NCI-H82 treated with DMSO at 0.1 percent for 48 hours (cell line): ENCODE results near the gene ARRB1.
"Not testable (repeated sequence)": the region's sequence is repeated elsewhere in the genome, so short reads cannot be mapped to it uniquely, and the experiment has no call there.

Experiments
- DNase-seq: peaks from one replicate; lab custom pipeline; 2025; ENCODE audit not compliant: unreplicated experiment; lab: John Stamatoyannopoulos, UW

Gene ARRB1

DNA sequence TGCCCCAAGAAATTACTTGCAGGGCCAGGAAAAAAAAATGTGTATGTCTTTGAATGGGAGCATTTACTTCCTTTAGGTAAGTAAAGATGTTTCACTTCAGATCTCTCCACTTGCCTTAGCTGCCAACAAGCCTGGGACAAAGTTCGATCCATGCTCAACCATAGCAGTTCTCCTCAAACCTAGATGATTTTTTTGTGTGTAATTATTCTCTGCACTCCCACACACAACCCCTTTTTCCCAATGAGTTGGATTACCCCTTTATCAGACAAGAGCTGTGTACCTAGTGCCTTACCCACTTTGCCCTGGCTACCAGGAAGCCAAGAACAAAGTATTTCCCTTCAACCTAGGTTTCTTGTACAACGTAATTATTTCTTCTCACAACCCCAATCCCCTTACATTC lies 75.3 kb downstream of the ARRB1 start:
- DNase-seq: no peak

DNA sequence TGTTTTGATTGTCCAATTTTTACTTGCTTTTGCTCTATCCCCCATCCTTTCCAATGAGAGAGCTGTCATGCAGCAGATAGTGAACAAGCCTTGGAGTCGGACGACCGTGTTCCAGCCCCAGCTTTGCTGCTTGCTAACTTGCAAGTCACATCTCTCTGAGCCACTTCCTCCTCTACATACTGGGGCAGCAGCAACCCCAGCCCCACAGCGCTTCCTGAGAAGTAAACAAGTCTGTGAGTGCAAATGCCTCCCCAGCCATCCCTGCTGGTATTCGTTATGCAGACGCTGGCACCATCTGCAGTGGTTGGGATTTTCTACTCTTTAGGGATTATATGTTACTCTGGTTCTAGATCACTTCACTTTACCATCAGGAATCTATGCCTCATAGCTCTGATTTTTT lies 75.9 kb downstream of the ARRB1 start:
- DNase-seq: peak; percentile 45

DNA sequence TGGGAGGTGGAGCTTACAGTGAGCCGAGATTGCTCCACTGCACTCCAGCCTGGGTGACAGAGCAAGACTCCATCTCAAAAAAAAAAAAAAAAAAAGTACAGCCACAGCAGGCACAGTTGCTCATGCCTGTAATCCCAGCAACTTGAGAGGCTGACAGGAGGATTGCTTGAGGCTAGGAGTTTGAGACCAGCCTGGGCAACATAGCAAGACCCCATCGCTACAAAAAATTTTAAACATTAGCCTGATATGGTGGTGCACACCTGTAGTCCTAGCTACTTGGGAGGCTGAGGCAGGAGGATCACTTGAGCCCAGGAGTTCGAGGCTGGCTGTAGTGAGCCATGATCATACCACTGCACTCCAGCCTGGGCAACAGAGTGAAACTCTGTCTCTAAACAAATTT lies 76.7 kb downstream of the ARRB1 start:
- DNase-seq: not testable (repeated sequence)

DNA sequence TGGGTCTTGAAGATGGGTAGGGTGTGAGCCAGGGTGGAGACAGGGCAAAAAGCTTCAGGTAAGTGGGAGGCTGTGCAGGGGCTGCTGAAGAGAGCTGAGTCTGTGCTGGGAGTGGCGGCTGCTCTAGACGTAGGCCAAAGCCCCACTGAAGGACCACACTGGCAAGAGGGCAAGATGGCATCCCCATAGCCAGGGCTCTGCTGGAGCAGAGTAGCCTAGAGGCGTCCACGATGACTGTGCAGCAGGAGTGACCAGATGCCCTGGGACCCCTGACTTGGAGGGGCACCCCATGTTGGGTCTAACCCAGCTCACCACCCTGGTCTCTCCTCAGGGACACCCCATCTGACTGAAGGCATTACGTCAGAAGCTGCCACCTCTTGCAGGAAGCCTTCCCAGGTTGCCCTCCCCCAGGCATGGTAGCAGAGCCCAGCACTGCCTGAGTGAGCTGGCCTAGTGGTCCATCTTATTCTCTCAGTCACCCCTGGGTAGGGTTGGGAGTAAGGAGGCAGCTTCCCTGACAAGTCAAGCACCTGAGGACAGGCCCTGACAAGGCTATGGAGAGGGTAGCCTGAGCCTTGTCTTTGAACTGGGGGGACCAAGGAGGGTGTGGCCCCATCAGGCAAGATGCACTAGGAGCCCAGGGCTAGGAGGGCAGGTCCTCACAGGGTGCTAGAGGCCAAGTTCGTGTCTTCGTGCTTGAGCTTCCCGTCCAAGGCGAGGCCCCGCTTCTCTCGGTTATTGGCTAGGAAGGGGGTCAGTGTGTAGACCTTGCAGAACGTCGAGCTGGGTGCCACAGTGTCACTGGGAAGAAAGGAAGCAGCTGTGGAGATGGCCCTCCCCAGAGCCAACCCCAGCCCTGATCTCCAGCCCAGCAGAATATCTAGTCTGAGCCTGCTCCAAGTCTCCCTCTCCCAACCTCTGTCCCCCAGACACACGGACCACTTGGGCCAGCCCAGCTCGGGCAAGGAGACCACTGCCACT lies 77.8 kb downstream of the ARRB1 start:
- no peak for DNase-seq

DNA sequence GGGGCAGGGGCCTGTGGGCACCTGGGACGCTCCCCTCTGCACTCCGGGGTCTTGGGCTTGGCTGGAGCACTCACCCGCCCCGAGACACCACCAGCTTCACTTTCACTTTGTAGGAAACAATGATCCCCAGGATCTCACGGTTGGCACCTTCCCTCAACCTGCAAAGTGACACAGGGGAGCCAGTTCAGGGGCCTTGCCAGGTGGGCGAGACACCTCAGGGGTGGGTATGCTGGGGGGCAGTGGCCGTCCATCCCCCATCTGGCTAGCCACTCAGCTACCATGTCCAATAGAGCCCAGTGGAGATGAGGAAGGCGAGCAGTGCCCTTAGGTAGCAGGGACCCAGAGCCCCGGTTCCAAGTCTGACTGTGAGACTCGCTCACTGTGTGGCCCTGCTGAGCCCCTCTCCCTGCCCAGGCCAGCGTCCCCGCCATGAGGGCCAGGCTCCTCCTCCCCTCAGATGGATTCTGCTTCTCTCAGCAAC lies 78.6 kb downstream of the ARRB1 start:
- no peak for DNase-seq

DNA sequence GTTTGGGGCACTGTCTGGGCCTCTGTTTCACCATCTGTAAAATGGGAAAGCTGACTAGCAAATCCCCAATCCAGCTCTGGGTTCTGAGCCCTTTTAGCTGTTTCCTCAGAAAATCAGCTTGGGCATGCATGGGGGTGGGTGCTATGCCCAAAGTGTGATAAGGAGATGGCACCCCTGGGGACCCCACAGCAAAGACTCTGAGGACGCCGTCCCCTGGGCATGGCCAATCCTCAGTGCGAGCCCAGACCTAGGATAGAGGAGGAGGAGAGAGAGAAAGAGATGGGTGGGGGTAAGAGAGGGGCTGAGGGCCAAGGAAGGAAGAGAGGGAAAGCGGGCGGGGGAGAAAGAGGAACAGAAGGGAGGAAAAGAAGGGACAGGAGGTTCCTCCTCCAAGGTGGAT lies 79.1 kb downstream of the ARRB1 start:
- no peak for DNase-seq

DNA sequence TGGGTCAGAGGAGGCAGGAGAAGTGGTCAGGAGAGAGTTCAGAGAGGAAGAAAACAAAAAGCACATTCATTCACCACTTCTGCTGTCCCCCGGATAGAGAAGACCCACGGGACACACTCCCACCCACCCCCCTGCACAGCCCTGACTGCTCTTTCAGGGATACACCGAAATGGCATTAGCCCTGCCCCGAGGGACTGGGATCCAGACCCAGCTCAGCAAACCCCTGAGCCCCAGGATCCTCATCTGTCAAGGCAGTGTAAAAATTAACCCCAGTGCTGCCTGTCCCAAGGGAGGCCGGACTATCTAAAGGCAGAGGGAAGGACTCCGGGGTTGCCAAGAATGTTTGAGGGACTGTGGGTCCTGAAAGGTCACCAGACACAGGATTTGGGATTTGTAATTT lies 79.7 kb downstream of the ARRB1 start:
- no peak for DNase-seq

DNA sequence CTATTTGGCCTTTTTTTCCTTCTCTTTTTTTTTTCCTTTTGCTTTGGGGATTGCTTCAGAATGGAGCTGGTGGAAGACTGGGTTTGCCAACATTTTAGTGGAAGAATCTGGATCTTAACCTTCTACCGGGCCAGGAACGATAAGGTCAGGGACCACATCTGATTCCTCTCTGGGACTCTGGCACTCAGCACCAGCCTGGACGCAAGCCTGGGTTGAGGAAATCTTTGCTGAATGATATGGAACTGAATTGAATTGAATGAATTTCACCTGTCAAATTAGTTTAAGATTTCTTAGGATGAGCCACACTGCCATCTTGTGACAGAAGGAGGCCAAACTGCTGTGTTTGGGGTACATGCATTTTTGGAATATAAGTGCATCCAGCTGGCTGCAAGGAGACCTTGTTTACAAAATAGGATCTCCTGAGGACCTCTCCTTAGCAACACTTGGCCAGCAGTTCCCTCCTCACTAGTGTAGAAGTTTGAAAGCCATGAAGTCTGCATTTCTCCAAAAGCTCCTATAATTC lies 80.5 kb downstream of the ARRB1 start:
- DNase-seq: no peak

DNA sequence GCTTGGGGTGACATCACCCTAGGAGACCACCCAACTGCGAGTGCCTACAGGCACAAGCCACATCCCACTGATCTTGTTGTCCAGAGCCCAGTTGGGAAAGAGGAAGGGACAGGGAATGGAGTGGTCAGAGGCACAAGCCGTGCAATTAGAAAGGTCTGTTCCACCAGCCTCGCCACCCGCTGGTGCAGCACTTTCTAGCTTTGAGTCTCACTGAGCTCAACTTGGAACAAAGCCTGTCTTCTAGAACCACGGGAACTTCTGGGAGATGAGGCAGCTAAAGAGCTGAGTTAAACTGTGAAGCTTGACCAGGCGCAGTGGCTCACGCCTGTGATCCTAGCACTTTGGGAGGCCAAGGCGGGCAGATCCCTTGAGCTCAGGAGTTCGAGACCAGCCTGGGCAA lies 81.6 kb downstream of the ARRB1 start:
- DNase-seq: no peak

DNA sequence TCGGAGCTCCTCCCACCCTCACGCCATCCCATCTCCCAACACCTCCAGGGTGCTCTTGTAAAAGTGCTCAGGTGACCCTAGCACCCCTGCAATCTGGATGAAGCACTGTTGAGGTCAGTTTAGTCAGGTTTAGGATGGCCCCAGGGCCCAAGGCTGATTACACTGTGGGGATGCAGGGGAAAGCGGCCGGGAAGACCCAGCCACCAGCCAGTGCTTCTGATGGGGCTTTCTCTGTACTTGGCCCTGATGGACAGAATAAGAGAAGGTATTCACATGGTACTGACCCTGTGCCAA lies 82.1 kb downstream of the ARRB1 start:
- DNase-seq: no peak

DNA sequence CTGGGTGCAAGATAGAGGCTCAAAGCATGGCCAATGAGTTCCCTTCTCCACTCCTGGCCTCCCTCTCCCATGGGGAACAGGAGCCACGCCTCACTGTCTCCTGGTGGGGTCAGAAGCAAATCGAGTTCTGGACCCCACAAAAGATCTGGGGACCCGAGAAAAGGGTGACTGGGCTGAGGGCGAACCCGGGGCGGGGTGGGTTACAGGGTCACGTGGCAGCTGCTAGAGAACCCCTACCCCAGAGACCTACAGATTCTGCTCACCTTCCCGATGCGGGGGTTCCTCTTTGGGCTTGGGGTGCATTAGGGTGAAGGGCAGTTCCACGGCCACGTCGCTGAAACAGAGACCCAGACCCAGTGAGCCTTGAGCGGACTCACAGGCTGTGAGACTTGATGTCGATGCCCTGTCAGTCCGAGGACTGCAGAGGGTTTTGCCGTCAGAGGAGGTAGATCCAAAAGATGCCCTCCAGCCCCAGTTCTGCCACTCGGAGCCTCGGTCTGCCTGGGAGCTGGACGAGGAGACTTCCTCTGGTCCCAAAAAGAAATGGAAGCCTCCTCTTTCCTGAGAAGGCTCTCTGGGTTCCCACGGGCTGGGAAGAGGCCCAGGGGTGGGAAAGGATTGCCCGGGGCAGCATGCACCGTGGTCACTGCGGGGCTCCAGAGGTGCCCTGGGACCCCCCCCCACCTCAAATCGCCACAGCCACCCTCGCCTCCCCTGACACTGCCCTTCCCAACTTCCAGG lies 82.7 kb downstream of the ARRB1 start:
- no peak for DNase-seq

DNA sequence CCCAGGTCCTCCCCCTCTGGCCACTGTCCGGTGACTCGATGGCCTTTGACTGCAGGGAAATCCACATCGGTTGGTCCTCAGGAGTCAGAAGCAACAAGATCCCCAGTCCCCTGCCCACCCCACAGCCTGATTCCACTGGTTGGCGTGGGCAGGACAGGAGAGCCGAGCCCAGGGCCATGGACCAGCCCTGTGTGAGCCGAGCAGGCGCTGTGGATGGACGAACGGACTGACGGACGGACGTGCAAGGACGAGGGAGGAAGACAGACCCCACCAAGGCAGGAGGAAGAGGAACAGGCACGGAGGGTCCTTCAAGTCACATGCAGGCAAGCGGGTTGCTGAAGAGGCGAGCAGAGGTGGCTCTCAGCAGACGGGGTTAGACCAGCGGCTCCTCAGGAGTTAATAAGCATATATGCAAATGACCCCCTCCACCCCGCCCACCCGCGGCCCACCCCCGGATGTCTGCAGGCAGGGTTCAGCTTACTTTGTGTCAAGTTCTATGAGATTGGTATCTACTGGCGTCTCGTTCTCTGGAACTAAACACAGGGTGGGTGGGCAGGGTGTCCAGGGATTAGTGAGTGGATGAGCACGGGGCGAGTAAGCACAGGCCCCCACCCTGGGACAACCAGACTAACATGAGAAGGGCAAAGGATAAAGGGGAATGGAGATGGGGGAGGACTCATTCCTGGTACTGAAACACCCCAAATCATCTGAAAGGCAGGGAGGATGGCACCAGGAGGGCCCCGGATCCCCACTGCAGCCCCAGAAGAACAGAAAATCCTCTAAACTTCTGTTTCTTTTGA lies 84.1 kb downstream of the ARRB1 start:
- no peak for DNase-seq

DNA sequence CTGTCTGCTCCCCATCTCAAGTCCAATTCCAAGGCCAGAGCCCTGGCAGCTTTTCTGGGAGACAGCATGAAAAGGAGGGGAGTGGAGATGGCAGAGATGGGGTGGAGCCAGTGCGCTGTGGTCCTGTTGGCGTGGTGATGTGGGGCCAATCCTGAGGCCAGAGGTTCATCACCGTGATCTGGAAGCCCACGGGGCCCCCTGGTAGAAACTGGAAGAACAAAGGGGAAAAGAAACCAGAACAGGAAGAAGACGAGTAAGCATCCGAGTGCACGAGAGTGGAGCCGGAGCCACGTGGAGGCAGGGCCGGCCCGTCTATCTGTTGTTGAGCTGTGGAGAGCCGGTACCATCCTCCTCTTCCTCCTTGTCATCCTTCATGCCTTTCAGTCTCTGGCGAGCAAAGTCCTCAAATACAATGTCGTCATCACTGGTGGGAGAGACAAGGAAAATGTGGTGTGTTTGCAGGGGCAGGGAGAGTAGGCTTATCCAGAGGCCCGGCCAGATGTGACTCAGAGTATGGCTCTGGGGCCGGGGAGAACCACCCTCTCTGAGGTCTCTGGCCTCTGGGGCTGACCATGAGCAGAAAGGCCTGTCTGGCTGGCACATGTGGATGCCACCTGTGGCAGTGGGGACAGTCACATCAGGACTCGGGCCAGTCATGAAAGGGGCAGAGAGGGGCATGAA lies 85.5 kb downstream of the ARRB1 start:
- DNase-seq: no peak

DNA sequence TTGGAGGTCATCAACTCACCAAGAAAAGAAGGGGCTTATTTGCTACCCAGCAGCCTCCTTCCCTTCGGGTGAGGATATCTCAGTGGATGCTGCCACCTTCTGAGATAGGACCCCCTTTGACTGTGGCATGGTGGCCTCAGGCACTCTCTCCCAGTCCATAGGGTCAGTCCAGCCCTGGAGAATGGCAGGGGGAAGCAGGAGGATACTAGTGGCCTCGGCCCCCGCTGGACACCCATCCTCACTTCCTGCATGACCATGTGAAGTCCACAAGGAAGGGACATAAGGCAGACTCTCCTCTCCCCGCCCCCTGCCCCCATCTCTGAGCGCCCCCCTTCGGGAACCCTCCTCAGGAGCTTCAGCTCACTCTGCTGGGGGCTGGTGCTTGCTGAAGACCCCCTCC lies 86.5 kb downstream of the ARRB1 start:
- no peak for DNase-seq

DNA sequence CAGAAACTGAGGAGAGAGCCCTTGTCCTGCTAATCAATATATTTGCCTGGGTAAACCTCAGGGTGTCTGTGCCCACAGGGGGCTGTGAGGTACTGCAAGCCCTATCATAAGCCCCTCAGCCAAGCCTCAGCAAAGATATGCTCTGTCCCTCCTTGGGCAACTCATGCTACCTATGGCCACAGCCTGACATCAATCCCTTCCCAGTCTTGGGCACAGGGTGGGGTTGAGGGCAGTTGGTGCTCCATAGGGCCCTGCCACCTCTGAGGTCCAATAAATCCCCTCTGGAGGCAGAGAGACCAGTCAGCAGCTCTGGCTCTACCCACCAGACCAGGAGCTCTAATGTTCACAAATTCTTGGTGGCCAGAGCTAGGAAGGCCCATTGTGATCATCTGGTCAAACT lies 87.1 kb downstream of the ARRB1 start:
- DNase-seq: no peak

DNA sequence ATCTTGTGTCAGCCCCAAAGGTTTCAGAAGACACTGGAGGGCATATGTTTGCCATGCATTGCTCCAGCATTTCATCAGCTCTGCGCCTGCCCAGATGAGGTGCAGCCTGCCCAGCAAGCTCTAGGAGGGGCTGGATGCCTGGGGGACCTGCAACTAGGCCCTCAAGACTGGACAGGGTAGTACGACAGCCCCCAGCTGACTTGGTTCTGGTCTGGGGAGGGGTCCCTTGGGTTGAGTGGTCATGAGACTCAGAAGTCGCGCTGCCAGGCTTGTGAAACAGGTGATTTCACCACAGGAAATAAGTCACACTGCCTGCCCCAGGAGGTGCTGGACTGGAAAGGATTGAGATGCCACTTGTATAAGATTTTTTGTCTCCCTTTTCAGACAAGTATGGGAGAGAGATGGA lies 87.5 kb downstream of the ARRB1 start:
- no peak for DNase-seq

DNA sequence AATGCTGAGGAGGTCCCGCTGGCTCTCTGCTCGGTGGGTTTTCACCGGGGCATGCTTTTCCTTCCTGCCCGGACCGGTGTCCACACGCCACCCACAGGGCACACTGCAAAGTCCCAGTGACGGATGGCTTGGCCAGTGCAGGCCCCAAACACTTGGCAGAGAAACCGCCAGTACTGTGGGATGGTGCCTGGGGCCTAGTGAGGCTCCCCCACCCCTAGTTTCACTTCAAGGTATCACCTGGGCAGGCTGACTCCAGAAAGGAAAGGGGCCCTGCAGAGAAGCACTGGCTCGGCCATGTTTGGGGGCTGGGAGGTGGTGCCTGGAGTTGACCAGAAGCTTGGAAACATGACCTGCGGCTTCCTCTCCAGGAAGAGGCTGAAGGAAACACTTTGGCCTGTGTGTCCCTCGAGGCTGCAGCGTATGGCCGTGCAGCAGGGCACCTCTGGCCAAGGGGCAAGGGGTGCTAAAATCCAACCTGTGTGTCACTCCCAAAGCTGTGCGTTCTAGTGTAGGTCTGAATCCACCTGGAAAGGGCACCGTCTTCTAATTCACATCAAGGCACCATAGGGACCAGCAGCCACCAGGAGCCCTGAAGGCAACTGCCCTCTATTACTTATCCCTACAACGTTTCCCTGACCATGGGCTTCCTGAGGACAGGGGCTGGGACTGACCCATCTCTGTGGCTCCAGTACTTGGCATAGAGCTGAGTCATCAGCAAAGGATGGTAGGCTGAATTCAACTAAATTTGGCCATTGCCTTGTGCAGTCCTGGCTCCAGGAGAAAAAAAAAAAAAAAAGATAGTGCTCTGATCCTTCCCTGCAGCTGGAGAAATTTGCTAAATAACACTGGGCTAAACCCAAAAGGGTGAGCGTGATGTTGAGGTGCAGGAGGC lies 88.3 kb downstream of the ARRB1 start:
- DNase-seq: no peak

DNA sequence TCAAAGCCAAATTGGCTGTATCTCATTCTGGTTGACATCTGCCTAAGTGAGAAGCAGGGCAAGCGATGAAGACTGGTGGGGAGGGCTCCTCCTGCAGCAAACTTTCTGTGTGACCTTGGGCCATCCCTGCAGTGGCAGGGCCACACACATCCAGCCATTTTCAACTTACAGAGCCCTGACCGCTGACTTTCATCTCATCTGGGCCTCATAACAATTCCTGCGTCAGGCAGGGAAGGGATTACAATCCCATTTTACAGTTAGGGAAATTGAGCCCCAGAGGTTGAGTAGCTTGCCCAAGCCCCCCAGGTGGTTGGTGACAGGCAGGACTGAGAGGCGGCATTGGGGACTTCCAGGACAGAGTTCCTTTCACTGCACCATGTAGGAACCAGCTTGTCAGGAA lies 89.0 kb downstream of the ARRB1 start:
- no peak for DNase-seq

DNA sequence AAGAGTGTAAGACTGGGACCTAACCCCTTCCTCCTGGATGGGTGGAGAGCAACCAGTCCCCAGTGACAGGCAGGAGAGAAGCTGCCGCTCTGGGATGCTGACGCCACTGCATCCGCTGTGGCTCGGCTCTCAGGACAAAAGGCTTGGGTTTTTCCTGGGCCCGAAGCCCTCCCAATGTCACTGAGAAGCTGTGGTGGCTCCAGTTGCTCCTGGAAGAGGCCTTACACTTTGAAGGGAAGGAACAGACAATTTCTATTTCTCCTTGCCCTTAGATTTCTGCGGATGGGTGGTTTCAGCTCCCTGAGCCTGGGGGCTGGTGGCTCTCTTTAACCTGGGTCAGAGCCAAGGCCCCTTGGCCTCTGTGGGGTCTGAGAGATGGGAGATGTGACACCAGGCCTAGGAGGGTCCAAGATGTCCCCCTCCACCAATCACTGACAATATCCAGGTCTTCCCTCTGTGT lies 89.5 kb downstream of the ARRB1 start:
- DNase-seq: no peak
